Kidney epithelial cell (primary cell): ENCODE data around the gene KRTAP5-8. TPM values are rescaled to one million over a fixed set of nuclear protein-coding genes. Genes with fewer than 3 reads are reported as not detected.

ENCODE experiments used
- DNase-seq: peaks from one replicate; pipeline ENCODE4 v3.0.0-alpha.2; 2010; ENCODE audit warnings: low read depth
- H3K27me3 ChIP-seq: 2 replicates; pipeline ENCODE4 v1.6.0; 2011; ENCODE audit warnings: low read length; ENCODE audit not compliant: control insufficient read depth, insufficient read depth
- H3K36me3 ChIP-seq: 2 replicates; pipeline ENCODE4 v1.5.1; 2011; ENCODE audit warnings: low read length; ENCODE audit not compliant: control insufficient read depth, insufficient read depth
- H3K4me3 ChIP-seq: 2 replicates; pipeline ENCODE4 v1.5.1; 2011; ENCODE audit warnings: low read depth, mild to moderate bottlenecking, control low read depth, low read length
- total RNA-seq: library from RNA; depleted of rRNA; stranded (reverse); fragments of >200 nt; gene quantifications from 2 replicates; pipeline ENCODE4 v1.2.3, GENCODE V29; 2015
- TF ChIP-seq, protein P1 (sequence below): IDR thresholded peaks from 2 replicates; pipeline ENCODE4 v1.5.1; 2011; ENCODE audit warnings: mild to moderate bottlenecking, moderate library complexity, low read length, control low read depth, inconsistent platforms; ENCODE audit not compliant: insufficient read depth, poor library complexity, severe bottlenecking

Gene KRTAP5-8
- total RNA-seq, 1 donor from 2014 or later: not detected

- H3K36me3 ChIP-seq: peaks cover 3% of the 10 kb centered on the region
- no peak for DNase-seq
- no peak overlapping the region for H3K4me3 ChIP-seq
- no peaks in the 10 kb centered on the region for H3K27me3 ChIP-seq
- TF ChIP-seq, protein P1, sequence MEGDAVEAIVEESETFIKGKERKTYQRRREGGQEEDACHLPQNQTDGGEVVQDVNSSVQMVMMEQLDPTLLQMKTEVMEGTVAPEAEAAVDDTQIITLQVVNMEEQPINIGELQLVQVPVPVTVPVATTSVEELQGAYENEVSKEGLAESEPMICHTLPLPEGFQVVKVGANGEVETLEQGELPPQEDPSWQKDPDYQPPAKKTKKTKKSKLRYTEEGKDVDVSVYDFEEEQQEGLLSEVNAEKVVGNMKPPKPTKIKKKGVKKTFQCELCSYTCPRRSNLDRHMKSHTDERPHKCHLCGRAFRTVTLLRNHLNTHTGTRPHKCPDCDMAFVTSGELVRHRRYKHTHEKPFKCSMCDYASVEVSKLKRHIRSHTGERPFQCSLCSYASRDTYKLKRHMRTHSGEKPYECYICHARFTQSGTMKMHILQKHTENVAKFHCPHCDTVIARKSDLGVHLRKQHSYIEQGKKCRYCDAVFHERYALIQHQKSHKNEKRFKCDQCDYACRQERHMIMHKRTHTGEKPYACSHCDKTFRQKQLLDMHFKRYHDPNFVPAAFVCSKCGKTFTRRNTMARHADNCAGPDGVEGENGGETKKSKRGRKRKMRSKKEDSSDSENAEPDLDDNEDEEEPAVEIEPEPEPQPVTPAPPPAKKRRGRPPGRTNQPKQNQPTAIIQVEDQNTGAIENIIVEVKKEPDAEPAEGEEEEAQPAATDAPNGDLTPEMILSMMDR: no peak
These were observed 38.7 kb upstream of the KRTAP5-8 start for GRCh38 chr11:71499125-71499524.

GRCh38 chr11:71499546-71499945 is 38.3 kb upstream of the KRTAP5-8 start:
- Histone ChIP-seq H3K27me3 (no peaks in the 10 kb centered on the region), H3K36me3 (peaks cover 3% of the 10 kb centered on the region), H3K4me3 (no peak overlapping the region)
- no peak for DNase-seq
- TF ChIP-seq, protein P1: no peak

- TF ChIP-seq, protein P1: no peak
- DNase-seq: no peak
- no peaks in the 10 kb centered on the region for H3K27me3 ChIP-seq
- no peak overlapping the region for H3K4me3 ChIP-seq
- H3K36me3 ChIP-seq: peaks cover 3% of the 10 kb centered on the region
These were observed 37.2 kb upstream of the KRTAP5-8 start for GRCh38 chr11:71500601-71501021.

DNA sequence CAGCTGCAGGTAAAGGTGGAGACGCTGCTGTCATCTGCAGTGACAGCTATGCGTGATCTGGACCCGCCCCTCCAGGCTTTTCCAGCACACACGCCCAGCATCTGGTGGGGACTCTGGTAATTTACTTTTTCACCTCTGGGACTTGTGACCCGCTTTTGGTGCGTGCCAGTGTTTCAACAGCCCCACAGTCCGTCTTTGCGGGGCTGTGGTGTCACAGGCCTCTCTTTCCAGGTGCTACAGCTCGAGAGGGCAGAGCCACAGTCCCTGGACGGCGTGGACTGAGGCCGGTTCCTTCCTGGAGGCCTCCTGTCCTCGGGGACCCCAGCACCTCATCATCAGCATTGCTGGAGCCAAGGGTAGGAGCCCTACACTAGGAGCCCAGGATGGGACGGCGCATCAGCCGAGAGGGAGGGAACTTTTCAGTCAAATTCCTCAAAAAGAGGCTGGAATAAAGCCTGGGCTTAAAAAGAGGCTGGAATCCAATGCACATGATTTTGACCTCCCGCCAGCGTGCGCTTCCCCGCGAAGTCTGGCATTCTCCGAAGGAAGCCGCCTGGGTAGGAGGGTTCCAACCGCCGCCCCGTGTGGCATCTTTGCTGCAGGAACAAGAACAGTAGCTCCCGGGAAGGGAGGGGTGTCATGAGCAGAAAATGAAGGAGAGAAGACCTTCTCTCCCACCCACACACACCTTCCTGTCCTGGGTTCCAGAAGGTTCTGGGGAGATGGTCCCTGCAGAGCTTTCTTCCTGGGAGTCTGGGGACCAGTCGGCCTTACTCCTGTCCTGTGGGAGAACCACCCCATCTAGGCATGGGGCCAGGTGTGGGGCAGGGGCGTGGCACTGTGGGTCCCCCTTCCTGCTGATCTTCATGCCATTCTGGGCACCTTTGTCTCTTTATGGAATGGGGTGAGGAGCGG is 36.5 kb upstream of the KRTAP5-8 start:
- Histone ChIP-seq H3K4me3 (no peak overlapping the region), H3K27me3 (no peaks in the 10 kb centered on the region), H3K36me3 (peaks cover 3% of the 10 kb centered on the region)
- TF ChIP-seq, protein P1: no peak
- DNase-seq: no peak

DNA sequence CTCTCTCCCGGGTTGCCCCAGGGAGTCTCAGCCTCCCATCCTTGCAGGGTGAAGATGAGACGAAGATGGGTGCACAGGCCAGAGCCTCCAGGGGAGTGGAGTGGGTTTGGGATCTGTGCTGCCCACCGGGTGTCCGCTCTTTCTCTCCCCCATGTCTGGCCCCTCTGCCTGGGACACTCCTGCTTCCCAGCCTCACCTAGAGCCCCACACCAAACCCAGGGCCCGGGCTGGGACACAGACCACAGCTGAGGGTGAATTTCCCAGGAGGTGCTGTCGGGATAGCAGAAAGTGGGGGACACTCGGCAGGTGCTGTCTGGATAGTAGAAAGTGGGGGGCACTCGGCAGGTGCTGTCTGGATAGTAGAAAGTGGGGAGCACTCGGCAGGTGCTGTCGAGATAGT is 35.8 kb upstream of the KRTAP5-8 start:
- DNase-seq: no peak
- no peak overlapping the region for H3K4me3 ChIP-seq
- peaks cover 3% of the 10 kb centered on the region for H3K36me3 ChIP-seq
- TF ChIP-seq, protein P1: no peak
- no peaks in the 10 kb centered on the region for H3K27me3 ChIP-seq

- Histone ChIP-seq H3K27me3 (no peaks in the 10 kb centered on the region), H3K36me3 (peaks cover 1% of the 10 kb centered on the region), H3K4me3 (no peak overlapping the region)
- DNase-seq: no peak
- TF ChIP-seq, protein P1: no peak
These were observed 34.9 kb upstream of the KRTAP5-8 start for GRCh38 chr11:71502871-71503435.
